KMS-11 (cell line): ENCODE data around the gene TBL1Y.
"Not testable (repeated sequence)": the region's sequence is repeated elsewhere in the genome, so short reads cannot be mapped to it uniquely, and the experiment has no call there.

Source experiments
- H2AFZ ChIP-seq: fragments of 200-600 bp; sonication (generic); 2 replicates; pipeline ENCODE4 v1.6.1; 2016; ENCODE audit warnings: antibody characterized with exemption, mixed run types, low read depth
- H3K27ac ChIP-seq: fragments of 200-600 bp; sonication (generic); 2 replicates; pipeline ENCODE4 v1.6.1; 2016; ENCODE audit warnings: mild to moderate bottlenecking, mixed run types
- H3K27me3 ChIP-seq: fragments of 200-600 bp; sonication (generic); 2 replicates; pipeline ENCODE4 v1.6.1; 2017; ENCODE audit warnings: mild to moderate bottlenecking, low read depth, mixed run types, moderate library complexity; ENCODE audit not compliant: insufficient read depth
- H3K36me3 ChIP-seq: fragments of 200-600 bp; sonication (generic); 2 replicates; pipeline ENCODE4 v1.6.1; 2017; ENCODE audit warnings: mild to moderate bottlenecking, mixed run types; ENCODE audit not compliant: insufficient read depth
- H3K4me1 ChIP-seq: fragments of 200-600 bp; sonication (generic); 2 replicates; pipeline ENCODE4 v1.6.1; 2016; ENCODE audit warnings: mild to moderate bottlenecking, low read depth, mixed run types; ENCODE audit not compliant: poor library complexity, severe bottlenecking
- H3K4me2 ChIP-seq: fragments of 200-600 bp; sonication (generic); 2 replicates; pipeline ENCODE4 v1.7.0; 2016; ENCODE audit warnings: mild to moderate bottlenecking, mixed run types
- H3K4me3 ChIP-seq: fragments of 200-600 bp; sonication (generic); IDR thresholded peaks from 2 replicates; pipeline ENCODE4 v1.6.1; 2017; ENCODE audit warnings: low read depth, low read length, mixed read lengths; ENCODE audit not compliant: insufficient read depth
- H3K79me2 ChIP-seq: fragments of 200-600 bp; sonication (generic); 2 replicates; pipeline ENCODE4 v1.6.1; 2016; ENCODE audit warnings: low read depth, mixed run types; ENCODE audit not compliant: insufficient read depth
- H3K9ac ChIP-seq: fragments of 200-600 bp; sonication (generic); 2 replicates; pipeline ENCODE4 v1.6.1; 2016; ENCODE audit warnings: mild to moderate bottlenecking, mixed run types
- H4K20me1 ChIP-seq: fragments of 200-600 bp; sonication (generic); 2 replicates; pipeline ENCODE4 v1.6.1; 2016; ENCODE audit warnings: mild to moderate bottlenecking, mixed run types; ENCODE audit not compliant: insufficient read depth
- TF ChIP-seq, protein P1 (sequence below): fragments of 200-600 bp; sonication (generic); conservative IDR thresholded peaks from 2 replicates; pipeline ENCODE4 v1.6.1; 2017; ENCODE audit warnings: low read depth, mild to moderate bottlenecking, antibody characterized with exemption, low read length, moderate library complexity, mixed read lengths

The TBL1Y gene

DNA sequence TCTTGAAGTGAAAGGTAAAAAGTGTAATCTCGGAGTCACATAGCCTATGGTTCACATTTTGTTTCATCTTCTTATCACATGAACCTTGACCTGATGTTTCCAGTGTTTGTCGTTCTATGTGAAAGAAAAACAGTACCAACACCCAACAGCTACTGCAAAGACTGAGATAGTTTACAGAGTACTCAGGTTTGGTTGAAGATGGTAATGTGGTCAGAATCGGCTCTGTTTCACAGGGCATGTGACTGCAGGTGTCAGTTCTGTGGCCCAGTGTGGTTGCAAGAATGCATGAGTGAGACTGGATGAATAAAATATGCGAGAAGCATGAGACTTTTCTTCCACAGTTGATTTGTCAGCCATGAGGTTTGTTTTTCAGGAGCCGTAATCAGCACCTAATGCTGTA, 130.2 kb downstream of the TBL1Y start:
- TF ChIP-seq, protein P1, sequence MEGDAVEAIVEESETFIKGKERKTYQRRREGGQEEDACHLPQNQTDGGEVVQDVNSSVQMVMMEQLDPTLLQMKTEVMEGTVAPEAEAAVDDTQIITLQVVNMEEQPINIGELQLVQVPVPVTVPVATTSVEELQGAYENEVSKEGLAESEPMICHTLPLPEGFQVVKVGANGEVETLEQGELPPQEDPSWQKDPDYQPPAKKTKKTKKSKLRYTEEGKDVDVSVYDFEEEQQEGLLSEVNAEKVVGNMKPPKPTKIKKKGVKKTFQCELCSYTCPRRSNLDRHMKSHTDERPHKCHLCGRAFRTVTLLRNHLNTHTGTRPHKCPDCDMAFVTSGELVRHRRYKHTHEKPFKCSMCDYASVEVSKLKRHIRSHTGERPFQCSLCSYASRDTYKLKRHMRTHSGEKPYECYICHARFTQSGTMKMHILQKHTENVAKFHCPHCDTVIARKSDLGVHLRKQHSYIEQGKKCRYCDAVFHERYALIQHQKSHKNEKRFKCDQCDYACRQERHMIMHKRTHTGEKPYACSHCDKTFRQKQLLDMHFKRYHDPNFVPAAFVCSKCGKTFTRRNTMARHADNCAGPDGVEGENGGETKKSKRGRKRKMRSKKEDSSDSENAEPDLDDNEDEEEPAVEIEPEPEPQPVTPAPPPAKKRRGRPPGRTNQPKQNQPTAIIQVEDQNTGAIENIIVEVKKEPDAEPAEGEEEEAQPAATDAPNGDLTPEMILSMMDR: no peak
- H3K4me2 ChIP-seq: no peak overlapping the region
- no peak overlapping the region for H2AFZ ChIP-seq
- no peak overlapping the region for H3K9ac ChIP-seq
- no peaks in the 10 kb centered on the region for H3K27me3 ChIP-seq
- no peaks in the 10 kb centered on the region for H3K79me2 ChIP-seq
- H3K4me3 ChIP-seq: no peak overlapping the region
- no peaks in the 10 kb centered on the region for H3K36me3 ChIP-seq
- H3K4me1 ChIP-seq: no peaks in the 10 kb centered on the region
- H4K20me1 ChIP-seq: no peaks in the 10 kb centered on the region
- no peak overlapping the region for H3K27ac ChIP-seq

DNA sequence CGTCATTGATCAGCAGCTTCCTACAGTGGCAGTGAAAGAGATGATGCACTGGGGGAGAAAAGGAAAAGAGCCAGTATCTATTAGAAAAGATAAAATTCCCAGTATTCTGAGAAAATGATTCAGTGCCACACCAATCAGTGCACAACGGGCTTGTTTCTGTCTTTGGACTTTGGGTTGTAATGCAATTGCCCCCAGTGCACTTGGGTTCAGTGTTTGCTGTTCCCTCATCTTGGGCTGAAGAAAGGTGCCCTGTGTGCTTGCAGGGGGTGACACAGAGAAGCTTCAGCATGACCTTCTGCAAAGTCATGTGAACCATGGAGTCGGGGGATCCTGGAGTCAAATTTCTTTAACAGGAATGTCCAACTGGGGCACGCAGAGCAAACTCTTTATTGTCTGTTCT, 131.5 kb downstream of the TBL1Y start:
- Histone ChIP-seq H3K4me1 (no peaks in the 10 kb centered on the region), H2AFZ (no peak overlapping the region), H3K4me3 (no peak overlapping the region), H3K79me2 (no peaks in the 10 kb centered on the region), H3K4me2 (no peak overlapping the region), H3K27ac (no peak overlapping the region), H3K27me3 (no peaks in the 10 kb centered on the region), H4K20me1 (no peaks in the 10 kb centered on the region), H3K9ac (no peak overlapping the region), H3K36me3 (no peaks in the 10 kb centered on the region)
- TF ChIP-seq, protein P1: no peak

DNA sequence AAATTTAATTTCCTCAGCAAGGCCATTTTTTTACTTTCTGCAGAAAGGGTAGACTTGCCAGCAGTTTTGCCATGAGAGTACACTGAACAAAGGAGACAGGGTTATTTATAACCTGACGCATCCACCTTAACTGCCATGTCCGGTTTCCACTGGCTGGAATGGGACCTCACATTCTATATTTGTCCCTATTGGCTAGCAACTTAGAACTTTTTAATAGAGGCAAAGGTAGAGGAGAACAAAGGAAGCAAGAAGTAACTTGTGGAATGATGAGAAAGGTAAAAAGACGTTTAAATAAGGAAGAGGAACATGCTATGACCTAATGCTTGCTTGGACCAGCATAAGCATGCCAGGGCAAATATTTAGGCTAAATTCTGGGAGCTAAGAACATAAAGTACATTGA, 142.0 kb downstream of the TBL1Y start:
- not testable (repeated sequence) for H3K9ac ChIP-seq, H3K27ac ChIP-seq, H3K4me2 ChIP-seq, H3K36me3 ChIP-seq, H3K27me3 ChIP-seq, H3K79me2 ChIP-seq, H3K4me3 ChIP-seq, H3K4me1 ChIP-seq, H4K20me1 ChIP-seq, H2AFZ ChIP-seq

DNA sequence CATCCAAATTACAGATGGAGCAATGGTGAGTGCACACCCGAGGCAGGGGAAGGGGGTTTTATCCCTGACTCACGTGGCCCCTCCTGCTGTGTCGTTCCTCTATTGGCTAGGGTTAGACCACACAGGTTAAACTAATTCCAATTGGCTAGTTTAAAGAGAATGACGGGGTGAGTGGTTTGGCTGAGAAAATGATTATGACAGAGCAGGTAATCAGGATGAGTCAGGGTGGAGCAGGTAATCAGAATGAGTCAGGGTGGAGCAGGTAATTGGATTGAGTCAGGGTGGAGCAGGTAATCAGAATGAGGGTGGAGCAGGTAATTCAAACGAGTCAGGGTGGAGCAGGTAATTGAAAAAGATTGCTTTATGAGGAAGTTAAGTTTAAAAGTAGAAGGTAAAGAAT, 146.4 kb downstream of the TBL1Y start:
- Histone ChIP-seq H3K9ac (no peak overlapping the region), H4K20me1 (no peaks in the 10 kb centered on the region), H3K4me1 (no peaks in the 10 kb centered on the region), H3K79me2 (no peaks in the 10 kb centered on the region), H3K4me3 (no peak overlapping the region), H2AFZ (no peak overlapping the region), H3K36me3 (no peaks in the 10 kb centered on the region), H3K4me2 (no peak overlapping the region), H3K27ac (no peak overlapping the region), H3K27me3 (no peaks in the 10 kb centered on the region)
- TF ChIP-seq, protein P1: no peak

DNA sequence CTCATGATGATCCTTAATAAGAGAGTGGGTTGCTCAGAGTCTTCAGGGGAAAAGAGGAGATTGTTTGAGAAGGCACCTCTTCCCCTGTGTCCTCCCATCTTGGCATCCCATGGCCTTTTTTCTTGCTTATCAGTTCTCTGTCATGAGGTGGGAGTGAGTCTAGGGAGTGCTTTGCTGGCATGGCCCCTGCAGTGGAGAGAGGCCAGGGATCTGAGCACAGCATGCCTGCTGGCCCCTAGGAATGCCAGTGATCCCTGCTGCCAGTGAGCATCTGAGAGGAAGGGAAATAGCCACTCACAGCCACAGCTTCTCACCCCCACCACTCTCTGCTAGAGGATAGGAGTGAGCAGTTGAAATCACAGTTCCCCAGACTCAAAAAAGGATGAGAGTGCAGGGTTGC, 168.2 kb downstream of the TBL1Y start:
- TF ChIP-seq, protein P1: no peak
- no peak overlapping the region for H3K9ac ChIP-seq

DNA sequence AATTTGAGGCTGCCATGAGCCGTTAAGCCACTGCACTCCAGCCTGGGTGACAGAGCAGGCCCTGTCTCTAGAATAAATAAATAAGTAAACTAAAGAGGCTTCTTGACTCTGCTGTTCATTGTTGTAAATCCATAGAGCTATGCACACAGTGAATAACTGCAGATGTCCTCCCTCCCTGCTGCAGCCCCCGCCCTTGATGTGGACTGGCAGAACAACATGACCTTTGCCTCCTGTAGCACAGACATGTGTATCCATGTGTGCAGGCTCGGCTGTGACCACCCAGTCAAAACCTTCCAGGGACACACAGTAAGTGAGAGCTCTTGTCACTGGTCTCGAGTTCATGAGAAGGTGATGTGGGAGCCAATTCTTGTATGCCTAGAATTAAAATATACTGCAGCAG, 170.1 kb downstream of the TBL1Y start:
- H3K4me3 ChIP-seq, H3K27me3 ChIP-seq, H3K4me2 ChIP-seq, H3K4me1 ChIP-seq, H3K36me3 ChIP-seq, H3K9ac ChIP-seq, H2AFZ ChIP-seq, H4K20me1 ChIP-seq, H3K79me2 ChIP-seq, H3K27ac ChIP-seq: not testable (repeated sequence)

More for the DNA sequence above, 168.2 kb downstream of the TBL1Y start:
- H3K27ac ChIP-seq: no peak overlapping the region
- no peak overlapping the region for H3K4me3 ChIP-seq
- H2AFZ ChIP-seq: no peak overlapping the region
- no peaks in the 10 kb centered on the region for H4K20me1 ChIP-seq
- H3K36me3 ChIP-seq: no peaks in the 10 kb centered on the region
- no peaks in the 10 kb centered on the region for H3K27me3 ChIP-seq
- no peaks in the 10 kb centered on the region for H3K79me2 ChIP-seq
- H3K4me1 ChIP-seq: no peaks in the 10 kb centered on the region
- no peak overlapping the region for H3K4me2 ChIP-seq
